Uterus (tissue), 4 donors: Measurements from ENCODE around the gene ACACB. TPM values are rescaled to one million over a fixed set of nuclear protein-coding genes. Genes with fewer than 3 reads are reported as not detected.

Source experiments
- DNase-seq, 2 donors: peaks; one replicate each; pipeline ENCODE4 v3.0.0-alpha.2; 2019 to 2020
- H3K27ac ChIP-seq, 2 donors: fragments of 200-600 bp; sonication (generic); 1 replicate in 1 of 2; 2 replicates in 1 of 2; pipeline ENCODE4 v1.5.1; 2016 to 2018
- H3K27me3 ChIP-seq, 2 donors: fragments of 200-600 bp; sonication (generic); one replicate each; pipeline ENCODE4 v1.5.1; 2018 to 2019; ENCODE audit warnings: control low read depth in 1 of 2
- H3K36me3 ChIP-seq, 2 donors: fragments of 200-600 bp; sonication (generic); one replicate each; pipeline ENCODE4 v1.5.1; 2019; ENCODE audit warnings: control low read depth in 1 of 2
- H3K4me1 ChIP-seq, 2 donors: fragments of 200-600 bp; sonication (generic); one replicate each; pipeline ENCODE4 v1.5.1; 2018 to 2019; ENCODE audit warnings: control low read depth in 1 of 2
- H3K4me3 ChIP-seq, 2 donors: fragments of 200-600 bp; sonication (generic); 1 replicate in 1 of 2; 2 replicates in 1 of 2; pipeline ENCODE4 v1.5.1; 2018 to 2019; ENCODE audit warnings: mild to moderate bottlenecking in 1 of 2
- H3K9me3 ChIP-seq, 2 donors: fragments of 200-600 bp; sonication (generic); one replicate each; pipeline ENCODE4 v1.5.1; 2019; ENCODE audit warnings: control low read depth in 1 of 2
- CTCF ChIP-seq, 4 experiments: fragments of 200-600 bp in 2 of 4; fragments of 450-650 bp in 2 of 4; sonication (generic) in 2 of 4; IDR thresholded peaks; one replicate each; pipeline ENCODE4 v1.5.1; 2016 to 2019; ENCODE audit warnings: antibody characterized with exemption in 4 of 4, mild to moderate bottlenecking in 2 of 4, moderate library complexity in 1 of 4
- POLR2A ChIP-seq, 2 donors: fragments of 450-650 bp; IDR thresholded peaks; one replicate each; pipeline ENCODE4 v1.6.1; 2016; ENCODE audit warnings: antibody characterized with exemption in 2 of 2, mild to moderate bottlenecking in 1 of 2, moderate library complexity in 1 of 2
- intact Hi-C: fragments of 100-400 bp; cut with DNase I; formaldehyde crosslinking; loops from one replicate; pipeline ENCODE4 v1.15.1; 2023; ENCODE audit warnings: low total_unique reads
- total RNA-seq, 4 donors: library from RNA; depleted of rRNA in 3 of 4; stranded (reverse); fragments of >200 nt in 3 of 4; gene quantifications; one replicate each; pipeline versions ENCODE4 v1.1.0 to v1.2.4, GENCODE V29; 2014 to 2023
- donor health status: DM: yes; HTN: yes; CAD: no.

The ACACB gene
- total RNA-seq, 4 donors from 2014 or later = 22.0 to 137 (median 97.2) TPM

- DNase-seq = no peak
- intact Hi-C loops = no loop called here
- H3K4me1 ChIP-seq = no peaks in the 10 kb centered on the region
- no peak overlapping the region for H3K4me3 ChIP-seq
- H3K27me3 ChIP-seq = no peaks in the 10 kb centered on the region
- H3K27ac ChIP-seq = no peak overlapping the region
- H3K36me3 ChIP-seq = no peaks in the 10 kb centered on the region
- H3K9me3 ChIP-seq = no peaks in the 10 kb centered on the region
- TF ChIP-seq POLR2A (IDR thresholded peaks at IDR 0.05) (no peak), CTCF (IDR thresholded peaks at IDR 0.05) (no peak)
These were observed 32.0 kb upstream of the ACACB start for GRCh38 chr12:109084425-109084824.

GRCh38 chr12:109085590-109085989, 30.8 kb upstream of the ACACB start:
- Histone ChIP-seq H3K36me3 (no peaks in the 10 kb centered on the region), H3K4me3 (no peak overlapping the region), H3K27me3 (no peaks in the 10 kb centered on the region), H3K4me1 (no peaks in the 10 kb centered on the region), H3K27ac (no peak overlapping the region), H3K9me3 (no peaks in the 10 kb centered on the region)
- TF ChIP-seq CTCF (IDR thresholded peaks at IDR 0.05) (no peak), POLR2A (IDR thresholded peaks at IDR 0.05) (no peak)
- intact Hi-C loops = no loop called here
- no peak for DNase-seq

GRCh38 chr12:109087250-109087649, 29.1 kb upstream of the ACACB start:
- intact Hi-C loops = no loop called here
- Histone ChIP-seq H3K4me1 (peaks cover 2 to 9% of the 10 kb centered on the region in 2 donors), H3K9me3 (no peaks in the 10 kb centered on the region), H3K27me3 (no peaks in the 10 kb centered on the region), H3K36me3 (no peaks in the 10 kb centered on the region), H3K4me3 (no peak overlapping the region), H3K27ac (no peak overlapping the region)
- no peak for DNase-seq
- TF ChIP-seq POLR2A (IDR thresholded peaks at IDR 0.05) (no peak), CTCF (IDR thresholded peaks at IDR 0.05) (no peak)

- Histone ChIP-seq H3K9me3 (no peaks in the 10 kb centered on the region), H3K27me3 (no peaks in the 10 kb centered on the region), H3K27ac (no peak overlapping the region), H3K4me3 (no peak overlapping the region), H3K4me1 (peaks cover 6 to 10% of the 10 kb centered on the region in 2 donors), H3K36me3 (no peaks in the 10 kb centered on the region)
- TF ChIP-seq CTCF (IDR thresholded peaks at IDR 0.05) (no peak), POLR2A (IDR thresholded peaks at IDR 0.05) (no peak)
- DNase-seq = no peak
- intact Hi-C loops = no loop called here
These were observed 27.6 kb upstream of the ACACB start for GRCh38 chr12:109088818-109089217.

- H3K4me1 ChIP-seq = peaks cover 6 to 10% of the 10 kb centered on the region in 2 donors
- no peak overlapping the region for H3K27ac ChIP-seq
- no peak for DNase-seq
- H3K36me3 ChIP-seq = no peaks in the 10 kb centered on the region
- intact Hi-C loops = loop anchor here (10.0 kb wide), 1 partner anchor 525 kb away; the partner anchor contains the start of genes ISCU and SART3
- no peaks in the 10 kb centered on the region for H3K27me3 ChIP-seq
- TF ChIP-seq POLR2A (IDR thresholded peaks at IDR 0.05) (no peak), CTCF (IDR thresholded peaks at IDR 0.05) (no peak)
- no peak overlapping the region for H3K4me3 ChIP-seq
- H3K9me3 ChIP-seq = no peaks in the 10 kb centered on the region
These were observed 26.7 kb upstream of the ACACB start for GRCh38 chr12:109089683-109090082.
